H1 (cell line): ENCODE results near the gene CCDC83.
A peak's percentile ranks its signal among the peaks of the same experiment; 100 is the strongest.

ENCODE experiments used
- BACH1 ChIP-seq: IDR thresholded peaks from 2 replicates; pipeline ENCODE4 v1.6.1; 2012; ENCODE audit warnings: low read length, improper control_type of control experiment
- CTCF ChIP-seq, 3 experiments: IDR thresholded peaks; 1 replicate in 2 of 3; 2 replicates in 1 of 3; pipeline versions ENCODE4 v1.5.1 to v1.6.1; 2011; ENCODE audit warnings: low read length in 3 of 3, mild to moderate bottlenecking in 3 of 3, inconsistent platforms in 2 of 3, low read depth in 1 of 3, moderate library complexity in 1 of 3; ENCODE audit not compliant: insufficient read depth in 1 of 3; ENCODE audit errors: control extremely low read depth in 1 of 3
- POLR2A ChIP-seq, 2 experiments: IDR thresholded peaks; 1 replicate in 1 of 2; 2 replicates in 1 of 2; pipeline ENCODE4 v1.6.1; 2011; ENCODE audit warnings: low read depth in 2 of 2, low read length in 2 of 2, mild to moderate bottlenecking in 2 of 2; ENCODE audit errors: control extremely low read depth in 1 of 2
- RNF2 ChIP-seq: fragments of 200-900, 300-1000 bp; sonication (generic); IDR thresholded peaks from 2 replicates; pipeline ENCODE4 v1.7.1; 2016; ENCODE audit warnings: borderline replicate concordance, low read depth, mild to moderate bottlenecking, antibody characterized with exemption, low read length; ENCODE audit not compliant: poor library complexity, severe bottlenecking; ENCODE audit errors: missing control alignments
- RXRA ChIP-seq: IDR thresholded peaks from 2 replicates; pipeline ENCODE4 v1.6.1; 2011; ENCODE audit warnings: low read depth, mild to moderate bottlenecking, low read length, moderate library complexity; ENCODE audit not compliant: insufficient read depth

GRCh38 chr11:85918910-85919794, 64.0 kb downstream of the CCDC83 start:
- TF ChIP-seq RXRA = no peak
- TF ChIP-seq CTCF (IDR thresholded peaks at IDR 0.05; ENCODE audit: control extremely low read depth in 1 of 3, insufficient read depth in 1 of 3, low read depth in 1 of 3, low read length in 3 of 3) = no peak
- TF ChIP-seq POLR2A (IDR thresholded peaks at IDR 0.05; ENCODE audit: control extremely low read depth in 1 of 2, low read depth in 2 of 2, low read length in 2 of 2) = no peak
- TF ChIP-seq BACH1 = peak; percentile 65
- TF ChIP-seq RNF2 = no peak
